Right lobe of liver (tissue), 6 donors: ENCODE data around the gene LRRTM4. TPM values are rescaled to one million over a fixed set of nuclear protein-coding genes. Genes with fewer than 3 reads are reported as not detected.

Source experiments
- ATAC-seq, 4 donors: fragments of 200-7000 bp; cut with Tn5 transposase; one replicate each; pipeline ENCODE4 v1.9.1; 2020; ENCODE audit warnings: mild to moderate bottlenecking in 4 of 4, moderate library complexity in 4 of 4
- DNase-seq, 3 donors: peaks; one replicate each; pipeline ENCODE4 v3.0.0-alpha.2; 2020
- H3K27ac ChIP-seq, 3 donors: fragments of 200-600 bp; one replicate each; pipeline ENCODE4 v1.8.0; 2022
- H3K27me3 ChIP-seq, 2 donors: fragments of 200-600 bp; one replicate each; pipeline ENCODE4 v1.8.0; 2022
- H3K36me3 ChIP-seq, 4 donors: fragments of 200-600 bp; sonication (generic) in 1 of 4; one replicate each; pipeline versions ENCODE4 v1.5.1 to v1.8.0; 2017 to 2022; ENCODE audit warnings: control low read depth in 1 of 4
- H3K4me1 ChIP-seq, 4 donors: fragments of 200-600 bp; sonication (generic) in 1 of 4; one replicate each; pipeline versions ENCODE4 v1.5.1 to v1.8.0; 2017 to 2022; ENCODE audit warnings: control low read depth in 1 of 4
- H3K4me3 ChIP-seq, 3 donors: fragments of 200-600 bp; one replicate each; pipeline ENCODE4 v1.8.0; 2022
- H3K9me3 ChIP-seq, 4 donors: fragments of 200-600 bp; sonication (generic) in 1 of 4; one replicate each; pipeline versions ENCODE4 v1.5.1 to v1.8.0; 2017 to 2022; ENCODE audit warnings: control low read depth in 1 of 4
- CTCF ChIP-seq, 4 donors: fragments of 200-600 bp in 3 of 4; fragments of 450-650 bp in 1 of 4; IDR thresholded peaks; one replicate each; pipeline versions ENCODE4 v1.5.1 to v1.8.0; 2016 to 2022; ENCODE audit warnings: antibody characterized with exemption in 4 of 4, mild to moderate bottlenecking in 2 of 4
- POLR2A ChIP-seq: fragments of 450-650 bp; IDR thresholded peaks from one replicate; pipeline ENCODE4 v1.6.1; 2017; ENCODE audit warnings: antibody characterized with exemption, mild to moderate bottlenecking
- WGBS: methylation state at CpG from one replicate; pipeline ENCODE4 v1.1.6; 2018; ENCODE audit warnings: low coverage, low lambda C conversion rate; ENCODE audit not compliant: insufficient coverage; ENCODE audit errors: missing lambda C conversion rate; 5-methylcytosine and 5-hydroxymethylcytosine counted together
- intact Hi-C, 2 donors: fragments of 100-400 bp; cut with DNase I; formaldehyde crosslinking; loops; one replicate each; pipeline versions ENCODE4 v1.11.2 to v1.14.1; 2022
- total RNA-seq, 6 experiments: library from RNA; depleted of rRNA in 2 of 6; stranded (reverse); fragments of >200 nt in 2 of 6; fragmentation: NEBNext Ultra II Directional in 3 of 6; extraction: Animal tissue kit (Norgen Biotek cat#: 25700) in 3 of 6; gene quantifications; one replicate each; pipeline versions ENCODE4 v1.1.0 to v1.2.4, GENCODE V29; 2016 to 2023
- donor health status: DM: no; HTN: yes; CAD: no.
- donor health status: DM: no; HTN: no; CAD: no.
- donor health status: DM: no; HTN: no; CAD: no.
- donor health status: DM: no; HTN: yes; CAD: no.
- donor health status: DM: no; HTN: yes; CAD: no.

LRRTM4 gene
- total RNA-seq, 6 experiments from 2014 or later, result 0.09 to 0.10 (median 0.09) TPM; not detected in 3

GRCh38 chr2:77488141-77488540 is 34.0 kb downstream of the LRRTM4 start:
- no peak for TF ChIP-seq POLR2A
- no peak for TF ChIP-seq CTCF (IDR thresholded peaks at IDR 0.05)
- DNase-seq, result no peak

GRCh38 chr2:77487074-77487803 is 34.9 kb downstream of the LRRTM4 start:
- H3K27me3 ChIP-seq, result no peaks in the 10 kb centered on the region
- no peak overlapping the region for H3K4me3 ChIP-seq
- ATAC-seq, result peak in 1 of 4 donors; percentile 13
- intact Hi-C loops, result no loop called here
- H3K27ac ChIP-seq, result no peak overlapping the region
- H3K9me3 ChIP-seq, result no peaks in the 10 kb centered on the region
- TF ChIP-seq POLR2A (no peak), CTCF (IDR thresholded peaks at IDR 0.05) (no peak)
- 62% methylated on average over 7 of the region's 15 CpGs for WGBS
- H3K4me1 ChIP-seq, result no peaks in the 10 kb centered on the region
- DNase-seq, result no peak
- H3K36me3 ChIP-seq, result no peaks in the 10 kb centered on the region

More at GRCh38 chr2:77488141-77488540, 34.0 kb downstream of the LRRTM4 start:
- Histone ChIP-seq H3K4me1 (no peaks in the 10 kb centered on the region), H3K27me3 (no peaks in the 10 kb centered on the region), H3K36me3 (no peaks in the 10 kb centered on the region), H3K9me3 (no peaks in the 10 kb centered on the region), H3K27ac (no peak overlapping the region), H3K4me3 (no peak overlapping the region)
- peak in 1 of 4 donors; percentile 29 for ATAC-seq
- 57% methylated on average over 2 of the region's 7 CpGs for WGBS
- intact Hi-C loops, result no loop called here

DNA sequence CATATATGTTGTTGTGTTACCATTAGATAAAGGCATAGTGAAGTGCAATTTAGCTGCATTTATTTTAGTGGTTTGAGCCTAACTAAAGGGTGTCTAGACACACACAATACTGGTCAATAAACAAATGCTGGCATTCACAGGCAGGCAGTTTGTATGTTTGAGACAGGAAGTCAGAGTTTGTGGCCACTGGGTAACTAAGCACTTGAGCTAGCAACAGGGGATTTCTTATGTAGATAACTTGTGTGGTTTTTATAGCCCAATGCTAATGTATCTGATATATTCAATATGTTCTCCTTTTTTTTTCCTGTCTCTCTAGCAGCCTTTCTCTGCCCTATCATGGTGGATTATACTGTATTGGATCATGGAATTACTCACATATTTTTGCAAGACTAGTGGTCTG is 38.1 kb downstream of the LRRTM4 start:
- H3K4me1 ChIP-seq, result no peaks in the 10 kb centered on the region
- no peaks in the 10 kb centered on the region for H3K9me3 ChIP-seq
- no peak for DNase-seq
- no peak overlapping the region for H3K27ac ChIP-seq
- intact Hi-C loops, result no loop called here
- no peaks in the 10 kb centered on the region for H3K36me3 ChIP-seq
- no peak for ATAC-seq
- H3K27me3 ChIP-seq, result no peaks in the 10 kb centered on the region
- H3K4me3 ChIP-seq, result no peak overlapping the region
- TF ChIP-seq POLR2A (no peak), CTCF (IDR thresholded peaks at IDR 0.05) (no peak)

DNA sequence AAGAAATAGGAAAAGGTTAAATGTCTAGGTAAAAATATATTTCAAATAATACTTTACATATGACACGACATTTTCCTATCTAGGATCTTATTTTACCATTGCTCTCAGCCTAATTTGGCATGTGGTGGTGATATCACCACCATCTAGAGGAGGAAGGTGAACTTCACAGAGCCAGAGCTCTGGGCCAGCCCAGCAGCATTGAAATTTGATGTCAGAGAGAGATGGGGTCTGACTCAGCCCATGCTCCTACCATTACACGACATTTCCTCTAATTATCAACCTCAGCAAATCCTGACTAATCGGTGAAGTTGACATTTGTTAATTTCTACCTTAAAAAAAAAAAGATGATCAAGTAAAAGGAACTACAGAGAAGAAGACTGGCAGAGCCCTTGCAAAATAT is 42.3 kb downstream of the LRRTM4 start:
- no peak for TF ChIP-seq POLR2A
- no peak for TF ChIP-seq CTCF (IDR thresholded peaks at IDR 0.05)
- DNase-seq (no peak), ATAC-seq (no peak)
- Histone ChIP-seq H3K4me3 (no peak overlapping the region), H3K9me3 (no peaks in the 10 kb centered on the region), H3K4me1 (no peaks in the 10 kb centered on the region), H3K27ac (no peak overlapping the region), H3K36me3 (no peaks in the 10 kb centered on the region), H3K27me3 (no peaks in the 10 kb centered on the region)
- 47% methylated on average over 3 of the region's 3 CpGs for WGBS
- intact Hi-C loops, result no loop called here

GRCh38 chr2:77479395-77479794 is 42.8 kb downstream of the LRRTM4 start:
- Histone ChIP-seq H3K27me3 (no peaks in the 10 kb centered on the region), H3K36me3 (no peaks in the 10 kb centered on the region), H3K27ac (no peak overlapping the region), H3K9me3 (no peaks in the 10 kb centered on the region), H3K4me3 (no peak overlapping the region), H3K4me1 (no peaks in the 10 kb centered on the region)
- intact Hi-C loops, result no loop called here
- 24% methylated on average over 6 of the region's 6 CpGs for WGBS
- DNase-seq (no peak), ATAC-seq (no peak)
- TF ChIP-seq POLR2A (no peak), CTCF (IDR thresholded peaks at IDR 0.05) (no peak)
